Stimulated activated CD8-positive, alpha-beta memory T cell treated with anti-CD3 and anti-CD28 coated beads, Interleukin-4, amount 100 ng/mL, for 1 hour (primary cell): Measurements from ENCODE around the gene HSPG2.

Experiments used
- DNase-seq, 2 donors: peaks; one replicate each; pipeline ENCODE4 v3.0.0-alpha.2; 2020; ENCODE audit warnings: low read depth in 2 of 2, low spot score in 1 of 2

Gene HSPG2

DNA sequence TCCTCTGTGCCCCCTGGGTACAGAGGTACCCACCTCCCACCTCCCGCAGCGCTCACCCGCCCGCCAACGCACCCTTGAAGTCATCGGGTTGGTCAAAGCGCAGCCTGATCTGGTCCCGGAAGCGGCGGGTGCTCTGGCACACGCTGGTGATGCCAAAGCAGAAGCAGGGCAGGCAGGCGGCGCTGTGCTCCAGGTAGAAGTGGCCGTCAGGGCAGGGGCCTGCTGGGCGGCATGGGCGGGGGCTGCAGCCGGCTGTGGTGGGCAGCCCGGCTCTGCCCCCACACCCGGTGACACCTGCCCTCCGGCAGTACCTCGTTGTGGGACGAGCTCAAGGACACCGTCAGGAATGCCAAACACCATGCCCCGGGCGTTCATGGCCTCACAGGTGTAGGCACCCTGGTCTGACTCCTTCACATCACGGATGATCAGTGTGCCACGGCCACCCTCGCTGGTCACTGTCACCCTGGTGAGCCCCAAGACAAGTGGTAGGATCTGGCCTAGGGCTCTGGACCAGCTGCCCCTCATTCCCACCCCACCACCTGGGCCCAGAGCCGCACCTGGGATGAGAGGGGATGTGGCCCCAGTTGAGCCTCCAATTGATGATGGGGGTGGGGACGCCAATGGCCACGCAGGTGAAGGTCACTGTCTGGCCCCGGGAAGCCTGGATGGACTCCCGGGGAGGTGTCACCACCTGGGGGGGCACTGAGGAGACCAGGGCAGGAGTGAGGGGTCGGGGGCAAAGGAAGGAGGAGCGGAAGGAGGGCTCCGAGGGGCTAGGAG, 52.5 kb downstream of the HSPG2 start:
- DNase-seq = no peak

GRCh38 chr1:21882721-21883415, 54.2 kb downstream of the HSPG2 start:
- no peak for DNase-seq

- DNase-seq = no peak
These were observed 55.9 kb downstream of the HSPG2 start for GRCh38 chr1:21881250-21881649.

GRCh38 chr1:21880619-21880970, 56.5 kb downstream of the HSPG2 start:
- DNase-seq = no peak

GRCh38 chr1:21879928-21880618, 57.0 kb downstream of the HSPG2 start:
- DNase-seq = no peak

DNA sequence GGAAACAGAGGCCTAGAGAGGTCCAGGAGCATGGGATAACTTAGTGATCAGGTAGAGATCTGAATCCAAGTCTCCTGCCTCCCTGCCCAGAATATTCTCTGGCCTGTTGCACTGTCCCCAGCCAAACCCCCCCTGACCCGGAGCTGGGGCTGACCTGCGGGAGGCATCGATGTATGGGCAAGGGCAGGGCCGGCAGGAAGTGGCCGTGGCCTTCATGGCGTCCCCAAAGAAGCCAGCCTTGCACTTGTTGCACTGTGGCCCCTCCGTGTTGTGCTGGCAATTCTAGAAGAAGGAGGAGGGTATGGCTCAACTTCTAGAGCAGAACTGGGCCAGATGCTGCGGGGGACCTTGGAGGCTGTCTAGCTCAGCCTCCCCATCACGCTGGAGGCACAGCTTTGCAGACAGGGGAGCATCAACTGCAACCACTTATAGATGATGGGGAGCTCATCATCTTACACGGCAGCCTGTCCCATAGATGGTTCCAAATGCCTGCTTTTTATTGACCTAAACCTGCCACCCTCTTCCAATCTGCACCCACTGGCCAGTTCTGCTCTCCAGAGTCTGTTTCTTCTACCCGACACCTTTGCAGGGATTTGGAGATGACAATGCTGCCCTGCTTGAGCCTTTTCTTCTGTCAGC, 58.2 kb downstream of the HSPG2 start:
- DNase-seq = no peak

DNA sequence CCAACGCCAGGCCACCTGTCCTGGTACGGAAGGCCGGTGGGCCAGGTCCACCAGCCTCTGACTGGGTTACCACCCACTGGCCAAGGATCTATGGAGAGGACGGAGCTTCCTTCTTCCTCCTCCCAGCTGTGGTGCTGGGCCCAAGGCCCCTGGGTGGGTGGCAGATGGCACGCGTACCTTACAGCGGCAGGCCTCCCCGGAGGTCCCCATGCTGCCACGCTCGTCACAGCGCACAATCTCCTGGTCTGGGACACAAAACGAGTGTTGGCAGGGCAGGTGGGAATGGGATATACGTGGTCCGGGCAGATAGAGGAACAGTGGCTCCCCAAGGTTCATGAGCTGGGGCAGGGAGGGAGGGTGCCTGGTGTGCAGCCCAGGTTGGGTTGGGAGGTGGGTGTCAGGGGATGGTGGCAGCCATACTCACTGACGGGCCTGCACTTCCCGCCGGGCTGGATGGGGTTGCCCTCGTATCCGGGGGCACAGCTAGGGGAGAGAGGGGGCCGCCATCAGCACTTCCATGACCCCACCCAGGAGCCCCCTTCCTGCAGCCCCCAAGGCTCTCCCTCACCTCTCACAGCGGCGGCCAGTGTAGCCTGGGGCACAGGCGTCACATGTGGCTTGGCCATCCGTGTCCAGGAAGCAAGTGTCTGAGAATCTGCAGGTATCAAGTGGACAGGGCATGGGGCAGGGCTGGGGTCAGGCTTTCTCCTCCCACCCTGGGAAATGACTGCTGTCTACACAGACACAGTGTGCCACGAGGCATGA, 58.9 kb downstream of the HSPG2 start:
- no peak for DNase-seq

- no peak for DNase-seq
These were observed 60.8 kb downstream of the HSPG2 start for GRCh38 chr1:21876267-21876666.

GRCh38 chr1:21875621-21876063, 61.5 kb downstream of the HSPG2 start:
- no peak for DNase-seq

DNA sequence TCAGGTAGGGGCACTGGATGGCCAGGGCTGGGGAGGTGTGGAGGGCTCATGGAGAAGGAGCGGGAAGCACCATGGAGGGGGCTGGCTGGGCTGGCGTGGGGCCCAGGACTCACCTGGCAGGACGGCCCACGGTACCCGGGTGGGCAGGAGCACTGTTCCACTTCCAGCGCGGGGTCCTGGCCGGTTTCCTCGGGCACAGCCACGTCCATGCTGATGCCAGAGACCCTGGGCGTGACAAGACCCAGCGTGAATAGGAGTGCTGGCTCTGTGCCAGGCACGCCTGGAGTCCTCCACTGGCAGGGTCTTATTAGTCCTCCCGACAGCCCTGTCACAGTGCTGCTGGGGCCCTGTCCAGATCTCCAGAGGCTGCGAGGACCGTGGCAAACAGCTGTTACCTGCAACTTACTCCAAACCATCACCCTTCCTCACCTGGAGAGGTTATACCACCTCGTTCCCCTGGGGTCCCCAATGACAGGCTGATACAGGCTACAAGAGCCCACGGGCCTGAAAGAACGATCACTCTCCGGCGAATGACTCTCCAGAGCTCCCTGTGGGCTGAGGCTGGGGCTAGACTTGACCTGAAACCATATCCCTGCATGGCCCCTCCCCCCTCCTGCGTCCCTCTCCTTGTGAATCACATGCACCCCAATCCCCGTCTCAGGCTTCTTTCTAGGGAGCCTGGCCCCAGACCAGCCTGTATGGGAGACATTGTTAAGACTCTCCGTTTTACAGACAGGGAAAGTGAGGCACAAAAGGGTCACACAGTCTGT, 62.1 kb downstream of the HSPG2 start:
- no peak for DNase-seq

GRCh38 chr1:21874328-21874727, 62.8 kb downstream of the HSPG2 start:
- DNase-seq = no peak

GRCh38 chr1:21873761-21874160, 63.3 kb downstream of the HSPG2 start:
- no peak for DNase-seq

DNA sequence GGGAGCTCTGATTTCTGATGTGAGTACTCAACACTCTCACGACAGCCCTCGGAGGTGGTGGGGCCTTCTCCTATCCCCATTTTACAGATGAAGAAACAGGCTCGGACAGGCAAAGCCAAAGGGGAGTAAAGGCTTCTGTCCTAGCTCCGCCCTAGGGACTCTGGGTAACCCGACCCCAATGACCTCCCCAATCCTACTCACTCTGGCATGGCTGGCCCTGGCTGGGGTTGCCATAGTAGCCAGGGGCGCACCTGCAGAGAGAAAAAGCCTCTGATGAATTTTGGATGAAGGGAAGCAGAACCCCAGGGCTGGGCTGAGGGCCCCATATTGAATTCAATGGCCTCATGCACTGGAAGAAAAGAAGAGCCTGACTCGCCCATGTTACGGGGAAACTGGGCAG, 63.9 kb downstream of the HSPG2 start:
- no peak for DNase-seq

DNA sequence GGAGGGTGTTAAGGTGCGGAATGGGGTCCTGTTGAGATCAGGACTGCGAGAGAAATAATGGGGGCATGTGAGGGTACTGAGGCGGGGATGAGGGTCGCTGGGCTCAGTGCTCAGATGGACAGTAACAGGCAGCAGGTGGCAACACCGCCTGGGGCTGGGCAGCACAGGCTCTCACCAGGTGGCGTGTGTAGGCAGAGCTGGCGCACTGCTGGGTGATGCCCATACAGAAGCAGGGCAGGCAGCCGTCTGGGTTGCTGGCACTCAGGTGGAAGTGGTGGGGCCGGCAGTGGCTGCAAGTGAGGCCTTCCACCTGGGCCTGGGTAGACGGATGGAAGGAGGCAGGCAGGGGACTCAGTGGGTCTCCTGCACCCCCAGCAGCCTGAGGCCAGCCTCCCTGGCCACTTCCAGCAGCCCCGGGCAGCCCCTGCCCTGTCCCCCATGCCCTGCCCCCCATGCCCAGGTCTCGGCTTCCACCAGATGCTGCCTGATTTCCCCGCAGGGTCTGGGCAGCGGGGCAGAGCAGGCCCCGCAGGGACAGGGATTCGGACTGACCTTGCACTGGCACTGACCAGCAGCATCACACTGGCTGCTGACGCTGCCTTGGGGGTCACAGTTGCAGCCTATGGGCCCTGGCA, 64.5 kb downstream of the HSPG2 start:
- DNase-seq = no peak

- DNase-seq = no peak
These were observed 65.2 kb downstream of the HSPG2 start for GRCh38 chr1:21871943-21872342.

DNA sequence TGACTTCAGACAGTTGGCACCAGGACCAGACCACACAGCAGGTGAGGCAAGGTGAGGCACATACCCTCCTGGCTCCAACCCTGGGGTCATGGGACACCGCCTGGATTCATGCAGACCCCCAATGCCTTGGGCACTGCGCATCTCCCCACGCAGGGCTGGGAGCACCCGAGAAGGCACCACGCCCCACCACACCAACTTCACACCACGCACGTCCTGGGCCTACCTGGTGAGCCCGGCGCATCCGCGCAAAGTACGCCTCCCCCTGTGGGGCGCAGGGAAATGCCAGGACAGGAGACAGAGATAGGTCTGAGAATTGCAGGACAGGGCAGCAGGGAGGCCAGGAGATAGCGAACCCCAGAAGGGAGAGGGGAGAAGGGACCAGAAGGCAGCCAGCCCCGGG, 66.5 kb downstream of the HSPG2 start:
- no peak for DNase-seq

- DNase-seq = no peak
These were observed 67.4 kb downstream of the HSPG2 start for GRCh38 chr1:21869620-21870121.

GRCh38 chr1:21868941-21869454, 68.1 kb downstream of the HSPG2 start:
- no peak for DNase-seq

- DNase-seq = no peak
These were observed 68.6 kb downstream of the HSPG2 start for GRCh38 chr1:21868482-21868881.
